HEK293 (cell line): ENCODE measurements around the gene LPIN2.

Experiments
- CTCF ChIA-PET: fragments of 350-600 bp; formaldehyde crosslinking; extraction: SDS; loops from one replicate; lab custom pipeline; 2021; ENCODE audit warnings: antibody characterized with exemption; lab: Yijun Ruan, JAX
- POLR2A ChIA-PET: fragments of 300-600 bp; formaldehyde crosslinking; extraction: SDS; loops from one replicate; lab custom pipeline; 2020; ENCODE audit warnings: antibody characterized with exemption, inconsistent platforms; lab: Yijun Ruan, JAX
- H3K27ac ChIP-seq: fragments of 200-500 bp; sonication (Bioruptor generic); 2 replicates; pipeline ENCODE4 v1.5.1; 2014; ENCODE audit warnings: low read depth, low read length, control low read depth, inconsistent platforms; ENCODE audit errors: extremely low read depth
- H3K36me3 ChIP-seq, 2 experiments: fragments of 200-500 bp in 1 of 2; sonication (Bioruptor generic) in 1 of 2; 1 replicate in 1 of 2; 2 replicates in 1 of 2; pipeline ENCODE4 v1.5.1; 2014 to 2017; ENCODE audit warnings: inconsistent platforms in 2 of 2, low read length in 2 of 2; ENCODE audit not compliant: control insufficient read depth in 2 of 2, insufficient read depth in 1 of 2
- H3K4me1 ChIP-seq: fragments of 200-500 bp; sonication (Bioruptor generic); 2 replicates; pipeline ENCODE4 v1.5.1; 2014; ENCODE audit warnings: mild to moderate bottlenecking, low read length, inconsistent platforms; ENCODE audit not compliant: control insufficient read depth, insufficient read depth
- H3K4me3 ChIP-seq: 2 replicates; pipeline ENCODE4 v1.5.1; 2011; ENCODE audit warnings: low read depth, mild to moderate bottlenecking, control low read depth, low read length, moderate library complexity
- H3K9me3 ChIP-seq: fragments of 200-500 bp; sonication (Bioruptor generic); 2 replicates; pipeline ENCODE4 v1.5.1; 2014; ENCODE audit warnings: low read depth, low read length, inconsistent platforms; ENCODE audit not compliant: control insufficient read depth, insufficient read depth
- BCL11B ChIP-seq: fragments of 450-650 bp; formaldehyde crosslinking; IDR thresholded peaks from 2 replicates; pipeline ENCODE4 v1.5.1; 2016; ENCODE audit warnings: low read depth, missing biosample characterization, missing genetic modification characterization
- HOXC10 ChIP-seq: sonication (generic); formaldehyde crosslinking; IDR thresholded peaks from 2 replicates; pipeline ENCODE4 v1.8.1; 2023; ENCODE audit warnings: mild to moderate bottlenecking, missing genetic modification reagents
- INSM2 ChIP-seq: fragments of 450-650 bp; formaldehyde crosslinking; IDR thresholded peaks from 2 replicates; pipeline ENCODE4 v1.5.1; 2016; ENCODE audit warnings: missing biosample characterization, missing genetic modification characterization
- OVOL3 ChIP-seq: fragments of 450-650 bp; formaldehyde crosslinking; IDR thresholded peaks from 2 replicates; pipeline ENCODE4 v1.5.1; 2016; ENCODE audit warnings: missing biosample characterization, missing genetic modification characterization
- SALL2 ChIP-seq: fragments of 450-650 bp; formaldehyde crosslinking; IDR thresholded peaks from 2 replicates; pipeline ENCODE4 v1.5.0; 2017; ENCODE audit warnings: missing biosample characterization, mild to moderate bottlenecking, missing genetic modification characterization, borderline replicate concordance
- SCRT2 ChIP-seq: fragments of 450-650 bp; formaldehyde crosslinking; IDR thresholded peaks from 2 replicates; pipeline ENCODE4 v1.5.1; 2016; ENCODE audit warnings: missing biosample characterization, missing genetic modification characterization
- ZBTB1 ChIP-seq: fragments of 450-650 bp; formaldehyde crosslinking; IDR thresholded peaks from 2 replicates; pipeline ENCODE4 v1.5.1; 2016; ENCODE audit warnings: missing biosample characterization, missing genetic modification characterization
- ZIC2 ChIP-seq: fragments of 450-650 bp; formaldehyde crosslinking; IDR thresholded peaks from 2 replicates; pipeline ENCODE4 v1.5.1; 2016; ENCODE audit warnings: missing biosample characterization, missing genetic modification characterization
- ZNF133 ChIP-seq: fragments of 450-650 bp; formaldehyde crosslinking; IDR thresholded peaks from 2 replicates; pipeline ENCODE4 v1.5.1; 2016; ENCODE audit warnings: missing biosample characterization, missing genetic modification characterization
- ZNF138 ChIP-seq: fragments of 450-650 bp; formaldehyde crosslinking; IDR thresholded peaks from 2 replicates; pipeline ENCODE4 v1.5.1; 2016; ENCODE audit warnings: missing biosample characterization, missing genetic modification characterization, borderline replicate concordance
- ZNF174 ChIP-seq: fragments of 450-650 bp; formaldehyde crosslinking; IDR thresholded peaks from 2 replicates; pipeline ENCODE4 v1.5.0; 2017; ENCODE audit warnings: missing biosample characterization, mild to moderate bottlenecking, missing genetic modification characterization
- ZNF175 ChIP-seq: fragments of 450-650 bp; formaldehyde crosslinking; IDR thresholded peaks from 2 replicates; pipeline ENCODE4 v1.5.1; 2016; ENCODE audit warnings: missing biosample characterization, missing genetic modification characterization
- ZNF221 ChIP-seq: fragments of 450-650 bp; formaldehyde crosslinking; IDR thresholded peaks from 2 replicates; pipeline ENCODE4 v1.5.1; 2017; ENCODE audit warnings: missing biosample characterization, missing genetic modification characterization, borderline replicate concordance
- ZNF26 ChIP-seq: fragments of 450-650 bp; formaldehyde crosslinking; IDR thresholded peaks from 2 replicates; pipeline ENCODE4 v1.5.1; 2016; ENCODE audit warnings: missing biosample characterization, missing genetic modification characterization
- ZNF354C ChIP-seq: fragments of 450-650 bp; formaldehyde crosslinking; IDR thresholded peaks from 2 replicates; pipeline ENCODE4 v1.5.1; 2016; ENCODE audit warnings: missing biosample characterization, missing genetic modification characterization, low read depth, borderline replicate concordance
- ZNF394 ChIP-seq: fragments of 450-650 bp; formaldehyde crosslinking; IDR thresholded peaks from 2 replicates; pipeline ENCODE4 v1.5.1; 2016; ENCODE audit warnings: missing biosample characterization, missing genetic modification characterization, mild to moderate bottlenecking, moderate library complexity, borderline replicate concordance
- ZNF514 ChIP-seq: fragments of 450-650 bp; formaldehyde crosslinking; IDR thresholded peaks from 2 replicates; pipeline ENCODE4 v1.5.1; 2016; ENCODE audit warnings: missing biosample characterization, missing genetic modification characterization
- ZNF521 ChIP-seq: fragments of 450-650 bp; formaldehyde crosslinking; IDR thresholded peaks from 2 replicates; pipeline ENCODE4 v1.5.1; 2017; ENCODE audit warnings: missing biosample characterization, mild to moderate bottlenecking, missing genetic modification characterization
- ZNF529 ChIP-seq: fragments of 450-650 bp; formaldehyde crosslinking; IDR thresholded peaks from 2 replicates; pipeline ENCODE4 v1.5.1; 2017; ENCODE audit warnings: missing genetic modification characterization, missing biosample characterization; ENCODE audit not compliant: insufficient replicate concordance
- ZNF555 ChIP-seq: fragments of 450-650 bp; formaldehyde crosslinking; conservative IDR thresholded peaks from 2 replicates; pipeline ENCODE4 v1.5.1; 2017; ENCODE audit warnings: missing biosample characterization, mild to moderate bottlenecking, missing genetic modification characterization, inconsistent platforms
- ZNF561 ChIP-seq: fragments of 450-650 bp; IDR thresholded peaks from 2 replicates; pipeline ENCODE4 v1.5.1; 2018; ENCODE audit warnings: missing biosample characterization, missing genetic modification characterization, borderline replicate concordance
- ZNF596 ChIP-seq: fragments of 450-650 bp; IDR thresholded peaks from 2 replicates; pipeline ENCODE4 v1.5.0; 2018; ENCODE audit warnings: missing biosample characterization, mild to moderate bottlenecking, missing genetic modification characterization, moderate library complexity
- ZNF76 ChIP-seq: fragments of 450-650 bp; formaldehyde crosslinking; IDR thresholded peaks from 2 replicates; pipeline ENCODE4; 2016; ENCODE audit warnings: low read depth, missing biosample characterization, missing genetic modification characterization, borderline replicate concordance

LPIN2 gene

GRCh38 chr18:3010086-3010485 is 2.9 kb downstream of the LPIN2 start:
- no peaks in the 10 kb centered on the region; the same call in 1 of the 2 replicates for H3K4me1 ChIP-seq
- POLR2A ChIA-PET: no interaction called here
- peaks cover 0 to 4% of the 10 kb centered on the region in 2 experiments; a peak in 1 of 3 replicates for H3K36me3 ChIP-seq

GRCh38 chr18:3008541-3008940 is 4.4 kb downstream of the LPIN2 start:
- CTCF ChIA-PET: interaction anchor here (0.7 to 2.0 kb wide), 2 partner anchors 29 to 120 kb away, joined by 3 to 5 read pairs; no protein-coding TSS in a partner anchor
- POLR2A ChIA-PET: no interaction called here
- TF ChIP-seq SCRT2 (no peak), OVOL3 (tag by site-specific recombination) (no peak), HOXC10 (CRISPR knock-in tag) (no peak)
- Histone ChIP-seq H3K36me3 (peaks cover 0 to 4% of the 10 kb centered on the region in 2 experiments; a peak in 1 of 3 replicates), H3K4me3 (no peak overlapping the region), H3K9me3 (no peaks in the 10 kb centered on the region), H3K27ac (no peak overlapping the region), H3K4me1 (no peaks in the 10 kb centered on the region; the same call in 1 of the 2 replicates)

More at GRCh38 chr18:3010086-3010485, 2.9 kb downstream of the LPIN2 start:
- TF ChIP-seq ZNF133 (tag by site-specific recombination): no peak
- 0 out of 2 replicates have a peak, but pooled peaks have one; percentile 30 for TF ChIP-seq ZIC2 (tag by site-specific recombination)
- no peak for TF ChIP-seq ZNF76 (tag by site-specific recombination)
- TF ChIP-seq, all 188 proteins: peak for 1
- CTCF ChIA-PET: interaction anchor here (1.6 to 1.7 kb wide), 2 partner anchors 53 to 141 kb away, joined by 3 to 4 read pairs; no protein-coding TSS in a partner anchor
- Histone ChIP-seq H3K9me3 (no peaks in the 10 kb centered on the region), H3K27ac (no peak overlapping the region), H3K4me3 (no peak overlapping the region)

- Histone ChIP-seq H3K9me3 (no peaks in the 10 kb centered on the region), H3K4me3 (no peak overlapping the region), H3K27ac (no peak overlapping the region), H3K4me1 (no peaks in the 10 kb centered on the region; the same call in 1 of the 2 replicates), H3K36me3 (peaks cover 0 to 4% of the 10 kb centered on the region in 2 experiments; a peak in 1 of 3 replicates)
- TF ChIP-seq ZNF26 (tag by site-specific recombination) (no peak), ZNF514 (tag by site-specific recombination) (no peak), INSM2 (no peak), ZNF394 (tag by site-specific recombination) (no peak), ZNF521 (tag by site-specific recombination) (no peak), ZNF175 (tag by site-specific recombination) (no peak), ZNF555 (tag by site-specific recombination) (no peak), ZNF221 (tag by site-specific recombination) (no peak), ZNF174 (tag by site-specific recombination) (no peak), ZNF596 (tag by site-specific recombination) (no peak), BCL11B (tag by site-specific recombination) (no peak), ZNF138 (tag by site-specific recombination) (no peak), ZNF529 (tag by site-specific recombination) (no peak), SALL2 (no peak), ZNF354C (tag by site-specific recombination) (no peak), HOXC10 (CRISPR knock-in tag) (no peak), ZNF561 (no peak), ZBTB1 (tag by site-specific recombination) (no peak)
- ChIA-PET POLR2A (no interaction called here), CTCF (interaction anchor here (0.6 to 2.0 kb wide), 2 partner anchors 10 to 121 kb away, joined by 4 to 5 read pairs; no protein-coding TSS in a partner anchor)
These were observed 5.5 kb downstream of the LPIN2 start for GRCh38 chr18:3007491-3007890.
